B cell (primary cell): ENCODE measurements around the gene NDUFA12. TPM values are rescaled to one million over a fixed set of nuclear protein-coding genes. Genes with fewer than 3 reads are reported as not detected.

Source experiments
- ATAC-seq: fragments of 200-7000 bp; cut with Tn5 transposase; one replicate; pipeline ENCODE4 v1.10.0; 2021; ENCODE audit warnings: low read depth, mild to moderate bottlenecking, moderate number of reproducible peaks, moderate library complexity
- CTCF ChIA-PET: fragments of 350-600 bp; sonication (Branson Sonifier 250); formaldehyde crosslinking; loops from one replicate; lab custom pipeline; 2021; ENCODE audit warnings: antibody characterized with exemption, inconsistent platforms; lab: Charles Lee
- POLR2A ChIA-PET: fragments of 350-600 bp; sonication (Branson Sonifier 250); formaldehyde crosslinking; loops from one replicate; lab custom pipeline; 2021; ENCODE audit warnings: antibody characterized with exemption; lab: Charles Lee
- DNase-seq: peaks from one replicate; pipeline ENCODE4 v3.0.0; 2013
- H2AFZ ChIP-seq: 2 replicates; pipeline ENCODE4 v1.6.1; 2012; ENCODE audit warnings: mild to moderate bottlenecking, low read depth, low read length; ENCODE audit not compliant: insufficient read depth, poor library complexity, severe bottlenecking
- H3K27ac ChIP-seq, 2 donors: 1 replicate in 1 of 2; 2 replicates in 1 of 2; pipeline ENCODE4 v1.5.1; 2012 to 2013; ENCODE audit warnings: low read length in 2 of 2, mild to moderate bottlenecking in 2 of 2, moderate library complexity in 1 of 2
- H3K27me3 ChIP-seq, 4 experiments: fragments of 200-600 bp in 1 of 4; sonication (generic) in 1 of 4; replicated peaks in 1 of 4; 1 replicate in 2 of 4; 2 replicates in 2 of 4; pipeline versions ENCODE4 v1.6.1 to v1.7.0; 2013 to 2016; ENCODE audit warnings: low read length in 3 of 4, mild to moderate bottlenecking in 2 of 4, mixed read lengths in 1 of 4, moderate library complexity in 1 of 4; ENCODE audit not compliant: insufficient read depth in 4 of 4, control insufficient read depth in 3 of 4; ENCODE audit errors: control extremely low read depth in 1 of 4
- H3K36me3 ChIP-seq, 2 experiments: replicated peaks in 1 of 2; 1 replicate in 1 of 2; 2 replicates in 1 of 2; pipeline versions ENCODE4 v1.6.1 to v1.7.1; 2013; ENCODE audit warnings: low read length in 1 of 2; ENCODE audit not compliant: insufficient read depth in 2 of 2, control insufficient read depth in 1 of 2; ENCODE audit errors: control extremely low read depth in 1 of 2, extremely low read depth in 1 of 2
- H3K4me1 ChIP-seq, 2 donors: fragments of 200-600 bp in 1 of 2; sonication (generic) in 1 of 2; 1 replicate in 1 of 2; 2 replicates in 1 of 2; pipeline versions ENCODE4 v1.5.1 to v1.6.1; 2013 to 2017; ENCODE audit warnings: low read length in 2 of 2; ENCODE audit not compliant: control insufficient read depth in 2 of 2, insufficient read depth in 2 of 2
- H3K4me2 ChIP-seq: replicated peaks from 2 replicates; pipeline ENCODE3; 2012; ENCODE audit warnings: mild to moderate bottlenecking, low read depth, low read length; ENCODE audit not compliant: poor library complexity, severe bottlenecking
- H3K4me3 ChIP-seq, 5 experiments: fragments of 200-600 bp in 1 of 5; sonication (generic) in 1 of 5; 1 replicate in 3 of 5; 2 replicates in 2 of 5; pipeline versions ENCODE4 v1.5.1 to v1.7.0; 2011 to 2016; ENCODE audit warnings: low read length in 4 of 5, mild to moderate bottlenecking in 4 of 5, low read depth in 2 of 5, control low read depth in 1 of 5, moderate library complexity in 1 of 5; ENCODE audit not compliant: insufficient read depth in 1 of 5; ENCODE audit errors: control extremely low read depth in 1 of 5, extremely low read depth in 1 of 5
- H3K79me2 ChIP-seq: fragments of 200-600 bp; sonication (generic); one replicate; pipeline ENCODE4 v1.6.0; 2016; ENCODE audit warnings: low read length; ENCODE audit not compliant: control insufficient read depth, insufficient read depth
- H3K9ac ChIP-seq: fragments of 200-600 bp; sonication (generic); 2 replicates; pipeline ENCODE4 v1.6.1; 2017; ENCODE audit warnings: mild to moderate bottlenecking, low read length, moderate library complexity
- H3K9me3 ChIP-seq, 3 donors: one replicate each; pipeline versions ENCODE4 v1.6.1 to v1.7.1; 2013; ENCODE audit warnings: low read length in 2 of 3; ENCODE audit not compliant: control insufficient read depth in 2 of 3, insufficient read depth in 1 of 3; ENCODE audit errors: control extremely low read depth in 1 of 3
- H4K20me1 ChIP-seq: 2 replicates; pipeline ENCODE4 v1.6.0; 2012; ENCODE audit warnings: mild to moderate bottlenecking, low read length; ENCODE audit not compliant: insufficient read depth, control insufficient read depth, poor library complexity, severe bottlenecking
- H3K27ac Mint-ChIP-seq: one replicate; pipeline ENCODE4 v1.8.0; 2021; ENCODE audit warnings: mixed read lengths
- H3K27me3 Mint-ChIP-seq: one replicate; pipeline ENCODE4 v1.8.0; 2021; ENCODE audit warnings: mixed read lengths
- H3K4me1 Mint-ChIP-seq: one replicate; pipeline ENCODE4 v1.8.0; 2021; ENCODE audit warnings: mixed read lengths
- H3K4me3 Mint-ChIP-seq: one replicate; pipeline ENCODE4 v1.8.0; 2021; ENCODE audit warnings: mixed read lengths
- H3K9me3 Mint-ChIP-seq: one replicate; pipeline ENCODE4 v1.8.0; 2022; ENCODE audit warnings: mixed read lengths; ENCODE audit not compliant: insufficient read depth
- CTCF ChIP-seq: fragments of 200-600 bp; IDR thresholded peaks from one replicate; pipeline ENCODE4 v1.8.0; 2022; ENCODE audit warnings: antibody characterized with exemption, mild to moderate bottlenecking
- EZH2 ChIP-seq: IDR thresholded peaks from 2 replicates; pipeline ENCODE4 v1.6.1; 2012; ENCODE audit warnings: borderline replicate concordance, low read depth, mild to moderate bottlenecking, moderate library complexity, low read length; ENCODE audit not compliant: insufficient read depth, poor library complexity, severe bottlenecking
- WGBS: methylation state at CpG from one replicate; pipeline ENCODE4 v1.1.5; 2013; ENCODE audit warnings: missing lambda C conversion rate; ENCODE audit not compliant: insufficient coverage; 5-methylcytosine and 5-hydroxymethylcytosine counted together
- intact Hi-C: fragments of 100-400 bp; cut with micrococcal nuclease; formaldehyde crosslinking; loops from one replicate; pipeline ENCODE4 v1.10.0; 2022
- polyA plus RNA-seq: library from polyadenylated mRNA; depleted of rRNA; stranded (reverse); fragments of >200 nt; gene quantifications from 2 replicates; pipeline ENCODE4 v1.2.3, GENCODE V29; 2012
- total RNA-seq, 2 donors: library from RNA; stranded (reverse); fragments of 120-200 nt in 1 of 2; gene quantifications; 1 replicate in 1 of 2; 2 replicates in 1 of 2; pipeline versions ENCODE4 v1.2.3 to v1.2.4, GENCODE V29; 2013 to 2022

Gene NDUFA12
- total and polyA plus RNA-seq, 2 donors (not counting 1 experiment from before 2014, with no cell fraction given): 41.7 to 51.8 TPM

GRCh38 chr12:95051241-95051640 is 47.7 kb upstream of the NDUFA12 start:
- Histone ChIP-seq H3K4me2 (no peak overlapping the region), H3K27ac (no peak overlapping the region), H2AFZ (no peak overlapping the region), H3K27me3 (no peaks in the 10 kb centered on the region), H3K9me3 (no peaks in the 10 kb centered on the region), H3K36me3 (peaks cover 2 to 53% of the 10 kb centered on the region in 2 experiments), H3K4me1 (no peaks in the 10 kb centered on the region), H3K79me2 (no peaks in the 10 kb centered on the region), H3K4me3 (no peak overlapping the region), H3K9ac (no peak overlapping the region), H4K20me1 (no peaks in the 10 kb centered on the region)
- ChIA-PET POLR2A (no interaction called here), CTCF (no interaction called here)
- DNase-seq: no peak
- Mint-ChIP-seq H3K27ac (no peak overlapping the region), H3K27me3 (no peaks in the 10 kb centered on the region), H3K9me3 (no peaks in the 10 kb centered on the region), H3K4me1 (no peaks in the 10 kb centered on the region), H3K4me3 (no peak overlapping the region)
- no CpG with 5 or more reads among the region's 4 CpGs for WGBS
- TF ChIP-seq CTCF: no peak
- TF ChIP-seq EZH2: no peak
- no peak for ATAC-seq
- intact Hi-C loops: no loop called here

- H3K4me3 ChIP-seq: no peak overlapping the region
- H3K36me3 ChIP-seq: peaks cover 11 to 35% of the 10 kb centered on the region in 2 experiments
- H3K27ac ChIP-seq: no peak overlapping the region
- no peak overlapping the region for H3K9ac ChIP-seq
- no peak overlapping the region for H2AFZ ChIP-seq
- Mint-ChIP-seq H3K4me1 (peaks cover 1% of the 10 kb centered on the region), H3K9me3 (no peaks in the 10 kb centered on the region), H3K27me3 (no peaks in the 10 kb centered on the region), H3K27ac (no peak overlapping the region), H3K4me3 (no peak overlapping the region)
- H3K79me2 ChIP-seq: no peaks in the 10 kb centered on the region
- no peak for TF ChIP-seq EZH2
- TF ChIP-seq CTCF: no peak
- DNase-seq (no peak), ATAC-seq (no peak)
- no peak overlapping the region for H3K4me2 ChIP-seq
- no peaks in the 10 kb centered on the region for H3K9me3 ChIP-seq
- no CpG with 5 or more reads among the region's 2 CpGs for WGBS
- ChIA-PET POLR2A (no interaction called here), CTCF (interaction anchor here (0.7 kb wide), 1 partner anchor 586 kb away, joined by 4 read pairs; no protein-coding TSS in a partner anchor)
- H4K20me1 ChIP-seq: no peaks in the 10 kb centered on the region
- no peaks in the 10 kb centered on the region for H3K27me3 ChIP-seq
- no peaks in the 10 kb centered on the region for H3K4me1 ChIP-seq
- intact Hi-C loops: no loop called here
These were observed 34.4 kb upstream of the NDUFA12 start for GRCh38 chr12:95037906-95038305.
